ENCODE measurements around the gene THSD7B.
"Not testable (repeated sequence)": the region's sequence is repeated elsewhere in the genome, so short reads cannot be mapped to it uniquely, and the experiment has no call there.

The THSD7B gene

GRCh38 chr2:136765256-136766072, at the start of gene THSD7B:
THSD7B (plus strand) TSS chr2:136765545; CDS start chr2:136882179, 116,634 bp downstream.
- DNase-seq (ENCODE audit: low read depth in 1 of 2, low spot score in 1 of 2) = no peak

- DNase-seq (ENCODE audit: low read depth in 1 of 2, low spot score in 1 of 2) = no peak
Measured at GRCh38 chr2:136718273-136718672, 47.1 kb upstream of the THSD7B start.

GRCh38 chr2:136727973-136728699, 37.2 kb upstream of the THSD7B start:
- no peak for DNase-seq (ENCODE audit: low read depth in 1 of 2, low spot score in 1 of 2)

- DNase-seq (ENCODE audit: low read depth in 1 of 2, low spot score in 1 of 2) = no peak
Measured at GRCh38 chr2:136736236-136736635, 29.1 kb upstream of the THSD7B start.

GRCh38 chr2:136738044-136738443, 27.3 kb upstream of the THSD7B start:
- DNase-seq (ENCODE audit: low read depth in 1 of 2, low spot score in 1 of 2) = no peak

- no peak for DNase-seq (ENCODE audit: low read depth in 1 of 2, low spot score in 1 of 2)
Measured at GRCh38 chr2:136741471-136741870, 23.9 kb upstream of the THSD7B start.

GRCh38 chr2:136750065-136750464, 15.3 kb upstream of the THSD7B start:
- no peak for DNase-seq (ENCODE audit: low read depth in 1 of 2, low spot score in 1 of 2)

GRCh38 chr2:136751406-136751805, 13.9 kb upstream of the THSD7B start:
- no peak for DNase-seq (ENCODE audit: low read depth in 1 of 2, low spot score in 1 of 2)

GRCh38 chr2:136758504-136758903, 6.8 kb upstream of the THSD7B start:
- DNase-seq (ENCODE audit: low read depth in 1 of 2, low spot score in 1 of 2) = not testable (repeated sequence)

GRCh38 chr2:136764452-136765255, 691 bp upstream of the THSD7B start:
- no peak for DNase-seq (ENCODE audit: low read depth in 1 of 2, low spot score in 1 of 2)

GRCh38 chr2:136766073-136766404, 694 bp downstream of the THSD7B start:
- no peak for DNase-seq (ENCODE audit: low read depth in 1 of 2, low spot score in 1 of 2)

- DNase-seq (ENCODE audit: low read depth in 1 of 2, low spot score in 1 of 2) = no peak
Measured at GRCh38 chr2:136767030-136767429, 1.7 kb downstream of the THSD7B start.

GRCh38 chr2:136769871-136770270, 4.5 kb downstream of the THSD7B start:
- DNase-seq (ENCODE audit: low read depth in 1 of 2, low spot score in 1 of 2) = no peak

- no peak for DNase-seq (ENCODE audit: low read depth in 1 of 2, low spot score in 1 of 2)
Measured at GRCh38 chr2:136770384-136770783, 5.0 kb downstream of the THSD7B start.

GRCh38 chr2:136777391-136777790, 12.0 kb downstream of the THSD7B start:
- no peak for DNase-seq (ENCODE audit: low read depth in 1 of 2, low spot score in 1 of 2)

GRCh38 chr2:136783856-136784255, 18.5 kb downstream of the THSD7B start:
- no peak for DNase-seq (ENCODE audit: low read depth in 1 of 2, low spot score in 1 of 2)

- DNase-seq (ENCODE audit: low read depth in 1 of 2, low spot score in 1 of 2) = no peak
Measured at GRCh38 chr2:136785215-136785614, 19.9 kb downstream of the THSD7B start.

- no peak for DNase-seq (ENCODE audit: low read depth in 1 of 2, low spot score in 1 of 2)
Measured at GRCh38 chr2:136787970-136788369, 22.6 kb downstream of the THSD7B start.

GRCh38 chr2:136796339-136796738, 31.0 kb downstream of the THSD7B start:
- DNase-seq (ENCODE audit: low read depth in 1 of 2, low spot score in 1 of 2) = no peak

- no peak for DNase-seq (ENCODE audit: low read depth in 1 of 2, low spot score in 1 of 2)
Measured at GRCh38 chr2:136798766-136799165, 33.4 kb downstream of the THSD7B start.

GRCh38 chr2:136801661-136802060, 36.3 kb downstream of the THSD7B start:
- DNase-seq (ENCODE audit: low read depth in 1 of 2, low spot score in 1 of 2) = no peak

GRCh38 chr2:136809998-136810397, 44.7 kb downstream of the THSD7B start:
- DNase-seq (ENCODE audit: low read depth in 1 of 2, low spot score in 1 of 2) = no peak
